ENCODE results near the gene NPHP3. TPM values are rescaled to one million over a fixed set of nuclear protein-coding genes. Genes with fewer than 3 reads are reported as not detected.

The NPHP3 gene
- total RNA-seq, 2 experiments from 2014 or later: 14.2 to 15.9 TPM

DNA sequence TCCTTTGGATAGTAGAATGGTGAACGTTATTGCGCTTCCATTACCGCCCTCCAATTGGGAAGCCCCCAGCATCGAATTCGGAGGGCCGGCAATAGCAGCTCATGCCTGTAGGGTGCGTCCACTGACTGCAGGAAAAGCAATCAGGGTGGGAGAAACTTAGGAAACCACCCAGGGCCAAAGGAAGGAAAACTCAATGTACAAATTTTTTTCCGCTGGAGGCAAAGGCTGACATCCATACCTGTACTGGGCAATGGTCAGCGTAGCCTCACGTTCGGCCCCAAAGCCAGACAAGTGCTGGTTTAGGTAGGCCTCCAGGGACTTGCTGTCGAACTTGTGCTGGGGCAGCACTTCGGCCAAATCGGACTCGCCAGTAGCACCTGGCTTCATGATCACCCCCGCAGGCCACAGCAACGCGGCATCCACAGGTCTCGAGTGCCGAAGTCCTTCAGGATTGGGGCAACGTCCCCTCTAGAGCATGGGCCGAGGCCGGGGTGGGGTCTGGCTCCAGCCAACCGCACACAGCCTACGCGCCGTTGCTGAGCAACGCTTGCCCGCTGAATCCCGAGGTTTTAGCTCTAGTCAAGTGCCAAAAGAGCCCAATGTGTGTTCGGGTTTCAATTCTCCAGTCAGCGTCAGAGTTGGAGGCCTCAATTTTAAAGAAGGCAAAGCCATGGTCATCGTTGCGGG, 62.7 kb downstream of the NPHP3 start, which contains the start of gene ACAD11:
TSS of gene ACAD11 (minus strand) at position 445 of the 687 bp plus-strand sequence. CDS start at position 387, 58 bp downstream.
- Mint-ChIP-seq H3K27me3 (no peaks in the 10 kb centered on the region), H3K4me3 (peak within 1 kb of the TSS; percentile 92), H3K4me1 (ENCODE audit: low read depth) (peaks cover 49% of the 10 kb centered on the region), H3K36me3 (ENCODE audit: low read depth) (peaks cover 18% of the 10 kb centered on the region), H3K9me3 (no peaks in the 10 kb centered on the region), H3K27ac (peak within 1 kb of the TSS; percentile 93)
- intact Hi-C loops (cut with micrococcal nuclease): loop anchor here (5.0 kb wide), 1 partner anchor 117 kb away; no protein-coding TSS in a partner anchor
- ChIA-PET CTCF (interaction anchor here (0.7 to 4.3 kb wide), 7 partner anchors 17 to 124 kb away, joined by 3 to 15 read pairs (median 3); no protein-coding TSS in a partner anchor), POLR2A (interaction anchor here (1.2 kb wide), 1 partner anchor 8 kb away, joined by 3 read pairs; no protein-coding TSS in a partner anchor)
- peak; percentile 70 for DNase-seq
- TF ChIP-seq CTCF (IDR thresholded peaks at IDR 0.05): peak; percentile 64
- peak; percentile 59 for ATAC-seq

GRCh38 chr3:132659000-132659364, 63.2 kb downstream of the NPHP3 start:
- ATAC-seq (no peak), DNase-seq (peak; percentile 15)
- TF ChIP-seq CTCF (IDR thresholded peaks at IDR 0.05): no peak
- no peaks in the 10 kb centered on the region for H3K27me3 Mint-ChIP-seq
- H3K27ac Mint-ChIP-seq: peak overlapping the region; percentile 93
- H3K4me3 Mint-ChIP-seq: peak overlapping the region; percentile 92
- CTCF ChIA-PET: interaction anchor here (0.7 to 4.3 kb wide), 6 partner anchors 17 to 123 kb away, joined by 3 to 15 read pairs (median 3); no protein-coding TSS in a partner anchor
- no peaks in the 10 kb centered on the region for H3K9me3 Mint-ChIP-seq
- peaks cover 17% of the 10 kb centered on the region for H3K36me3 Mint-ChIP-seq (ENCODE audit: low read depth)
- peaks cover 45% of the 10 kb centered on the region for H3K4me1 Mint-ChIP-seq (ENCODE audit: low read depth)
- POLR2A ChIA-PET: interaction anchor here (0.6 kb wide), 1 partner anchor 13 kb away, joined by 3 read pairs; no protein-coding TSS in a partner anchor
- intact Hi-C loops (cut with micrococcal nuclease): loop anchor here (5.0 kb wide), 1 partner anchor 117 kb away; no protein-coding TSS in a partner anchor

DNA sequence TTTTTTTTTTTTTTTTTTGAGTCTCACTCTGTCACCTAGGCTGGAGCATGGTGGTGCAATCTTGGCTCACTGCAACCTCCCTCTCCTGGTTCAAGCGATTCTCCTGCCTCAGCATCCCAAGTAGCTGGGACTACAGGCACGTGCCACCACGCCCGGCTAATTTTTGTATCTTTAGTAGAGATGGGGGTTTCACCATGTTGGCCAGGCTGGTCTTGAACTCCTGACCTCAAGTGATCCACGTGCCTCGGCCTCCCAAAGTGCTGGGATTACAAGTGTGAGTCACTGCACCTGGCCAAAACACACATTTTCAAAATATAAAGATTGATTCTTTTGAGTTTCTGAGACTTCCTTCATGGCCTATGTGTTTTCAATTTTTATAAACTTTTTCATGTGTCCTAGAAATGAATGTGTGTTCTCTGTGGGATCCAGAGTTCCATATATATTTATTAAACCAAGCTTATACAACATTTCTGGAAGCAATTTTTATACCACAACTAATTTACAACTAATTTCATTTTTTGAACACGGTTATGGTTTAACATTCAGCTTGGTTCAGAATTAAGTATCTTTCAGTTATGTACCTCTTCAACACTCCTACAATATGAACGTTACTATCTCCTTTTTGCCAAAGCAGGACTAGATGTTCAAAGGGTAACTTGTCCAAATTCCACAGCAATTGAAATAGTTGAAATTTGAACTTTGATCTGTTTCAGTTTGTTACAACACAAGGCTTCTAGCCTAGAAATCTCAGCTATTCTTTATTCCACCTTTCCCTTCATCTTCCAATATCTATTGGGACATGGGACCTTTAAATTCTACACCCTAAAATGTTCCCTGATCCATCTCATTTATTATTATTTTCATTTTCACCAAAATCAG, 64.1 kb downstream of the NPHP3 start:
- Mint-ChIP-seq H3K27ac (no peak overlapping the region), H3K4me3 (peak overlapping the region; percentile 92), H3K9me3 (no peaks in the 10 kb centered on the region), H3K36me3 (ENCODE audit: low read depth) (peaks cover 12% of the 10 kb centered on the region), H3K27me3 (no peaks in the 10 kb centered on the region), H3K4me1 (ENCODE audit: low read depth) (peaks cover 37% of the 10 kb centered on the region)
- intact Hi-C loops (cut with micrococcal nuclease): loop anchor here (5.0 kb wide), 1 partner anchor 116 kb away; no protein-coding TSS in a partner anchor
- ATAC-seq (no peak), DNase-seq (no peak)
- ChIA-PET POLR2A (interaction anchor here (0.6 kb wide), 1 partner anchor 12 kb away, joined by 3 read pairs; no protein-coding TSS in a partner anchor), CTCF (interaction anchor here (0.7 to 4.3 kb wide), 6 partner anchors 16 to 937 kb away, joined by 3 to 15 read pairs (median 3); no protein-coding TSS in a partner anchor)
- no peak for TF ChIP-seq CTCF (IDR thresholded peaks at IDR 0.05)

GRCh38 chr3:132655471-132655870, 66.7 kb downstream of the NPHP3 start:
- DNase-seq (no peak), ATAC-seq (no peak)
- no peak overlapping the region for H3K27ac Mint-ChIP-seq
- no peak for TF ChIP-seq CTCF (IDR thresholded peaks at IDR 0.05)
- no peaks in the 10 kb centered on the region for H3K9me3 Mint-ChIP-seq
- H3K36me3 Mint-ChIP-seq (ENCODE audit: low read depth): peaks cover 6% of the 10 kb centered on the region
- intact Hi-C loops (cut with micrococcal nuclease): loop anchor here (5.0 kb wide), 1 partner anchor 113 kb away; no protein-coding TSS in a partner anchor
- H3K4me1 Mint-ChIP-seq (ENCODE audit: low read depth): peaks cover 25% of the 10 kb centered on the region
- ChIA-PET CTCF (interaction anchor here (2.2 kb wide), 1 partner anchor 13 kb away, joined by 8 read pairs; no protein-coding TSS in a partner anchor), POLR2A (no interaction called here)
- no peak overlapping the region for H3K4me3 Mint-ChIP-seq
- no peaks in the 10 kb centered on the region for H3K27me3 Mint-ChIP-seq

Measured in activated CD8-positive, alpha-beta T cell treated with anti-CD3 and anti-CD28 coated beads for 36 hours (primary cell).